GM12892 (cell line): ENCODE results near the gene ARRDC5.

Experiments used
- POLR2A ChIP-seq: IDR thresholded peaks from 2 replicates; pipeline ENCODE4 v1.6.1; 2011; ENCODE audit warnings: low read depth, low read length, control low read depth
- POLR2AphosphoS5 ChIP-seq: IDR thresholded peaks from 2 replicates; pipeline ENCODE4 v1.6.1; 2011; ENCODE audit warnings: low read depth, low read length, control low read depth

GRCh38 chr19:4871711-4872110 is 31.0 kb downstream of the ARRDC5 start:
- TF ChIP-seq POLR2A (no peak), POLR2AphosphoS5 (no peak)
